Stimulated activated CD4-positive, alpha-beta T cell treated with anti-CD3 and anti-CD28 coated beads, Interleukin-12 subunit alpha, Interleukin-12 subunit beta, amount 100 ng/mL, for 48 hours (primary cell): Measurements from ENCODE around the gene HOXD3.

Experiments used
- DNase-seq, 3 donors: peaks; one replicate each; pipeline ENCODE4 v3.0.0-alpha.2; 2020; ENCODE audit warnings: low read depth in 2 of 3, low spot score in 1 of 3

HOXD3 gene

GRCh38 chr2:176206136-176206535, 49.0 kb downstream of the HOXD3 start:
- no peak for DNase-seq

GRCh38 chr2:176206682-176207081, 49.6 kb downstream of the HOXD3 start:
- no peak for DNase-seq

GRCh38 chr2:176211110-176211509, 54.0 kb downstream of the HOXD3 start:
- DNase-seq: no peak

GRCh38 chr2:176212276-176212675, 55.2 kb downstream of the HOXD3 start:
- DNase-seq: no peak

GRCh38 chr2:176213406-176213805, 56.3 kb downstream of the HOXD3 start:
- DNase-seq: no peak
